Central memory CD8-positive, alpha-beta T cell (primary cell): ENCODE results near the gene CDK19.

Source experiments
- ATAC-seq: fragments of 150-1000 bp; cut with Tn5 transposase; replicated peaks from 2 replicates; pipeline ENCODE4 v1.10.0; 2022; ENCODE audit warnings: mild to moderate bottlenecking, moderate FRiP score, moderate number of reproducible peaks; ENCODE audit not compliant: poor library complexity, severe bottlenecking; ENCODE audit errors: extremely low read depth
- DNase-seq, 2 donors: peaks; one replicate each; pipeline ENCODE4 v3.0.0; 2021; ENCODE audit warnings: low spot score in 2 of 2
- H3K27ac Mint-ChIP-seq: one replicate; pipeline ENCODE4 v1.8.0; 2022; ENCODE audit warnings: low read depth, mild to moderate bottlenecking, moderate library complexity, mixed read lengths
- H3K27me3 Mint-ChIP-seq: one replicate; pipeline ENCODE4 v1.8.0; 2022; ENCODE audit warnings: mixed read lengths
- H3K36me3 Mint-ChIP-seq: one replicate; pipeline ENCODE4 v1.8.0; 2022; ENCODE audit warnings: mild to moderate bottlenecking, moderate library complexity, mixed read lengths; ENCODE audit not compliant: insufficient read depth
- H3K4me1 Mint-ChIP-seq: one replicate; pipeline ENCODE4 v1.8.0; 2022; ENCODE audit warnings: mixed read lengths
- H3K4me3 Mint-ChIP-seq: one replicate; pipeline ENCODE4 v1.8.0; 2022; ENCODE audit warnings: mild to moderate bottlenecking, moderate library complexity, mixed read lengths
- H3K9me3 Mint-ChIP-seq: one replicate; pipeline ENCODE4 v1.8.0; 2022; ENCODE audit warnings: mixed read lengths

Gene CDK19

DNA sequence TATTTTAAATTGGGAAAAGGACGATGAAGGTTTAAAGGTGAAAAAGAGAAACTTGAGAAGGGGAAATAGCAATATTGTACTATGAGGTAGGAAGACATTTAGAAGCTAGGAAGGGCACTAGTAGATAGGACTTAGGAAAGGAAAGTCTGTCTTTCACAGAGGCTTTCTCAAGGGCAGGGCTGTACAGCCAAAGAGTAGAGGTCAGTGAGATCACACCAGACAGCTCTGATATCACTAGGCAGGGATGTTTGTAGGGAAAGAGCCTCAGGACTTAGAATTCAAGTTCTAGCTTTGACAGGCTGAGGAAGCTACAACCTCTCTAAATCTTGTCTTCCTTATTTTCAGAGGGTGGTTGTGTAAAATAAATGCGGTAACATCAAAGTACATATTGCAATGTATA, 178.5 kb downstream of the CDK19 start:
- Mint-ChIP-seq H3K36me3 (no peaks in the 10 kb centered on the region), H3K27me3 (no peaks in the 10 kb centered on the region), H3K4me1 (no peaks in the 10 kb centered on the region), H3K27ac (no peak overlapping the region), H3K9me3 (no peaks in the 10 kb centered on the region), H3K4me3 (no peak overlapping the region)
- DNase-seq = no peak
- ATAC-seq = no peak

GRCh38 chr6:110635096-110635495, 180.2 kb downstream of the CDK19 start:
- H3K27me3 Mint-ChIP-seq = no peaks in the 10 kb centered on the region
- no peak overlapping the region for H3K4me3 Mint-ChIP-seq
- no peaks in the 10 kb centered on the region for H3K9me3 Mint-ChIP-seq
- DNase-seq (no peak), ATAC-seq (no peak)
- H3K27ac Mint-ChIP-seq = no peak overlapping the region
- no peaks in the 10 kb centered on the region for H3K4me1 Mint-ChIP-seq
- H3K36me3 Mint-ChIP-seq = no peaks in the 10 kb centered on the region

GRCh38 chr6:110633731-110634213, 181.5 kb downstream of the CDK19 start:
- no peak for ATAC-seq
- Mint-ChIP-seq H3K4me1 (peaks cover 4% of the 10 kb centered on the region), H3K9me3 (no peaks in the 10 kb centered on the region), H3K36me3 (no peaks in the 10 kb centered on the region), H3K27me3 (no peaks in the 10 kb centered on the region), H3K4me3 (no peak overlapping the region), H3K27ac (no peak overlapping the region)
- DNase-seq = no peak

GRCh38 chr6:110629153-110629552, 186.1 kb downstream of the CDK19 start:
- ATAC-seq (no peak), DNase-seq (no peak)
- H3K36me3 Mint-ChIP-seq = peaks cover 3% of the 10 kb centered on the region
- H3K9me3 Mint-ChIP-seq = no peaks in the 10 kb centered on the region
- no peak overlapping the region for H3K4me3 Mint-ChIP-seq
- no peak overlapping the region for H3K27ac Mint-ChIP-seq
- H3K27me3 Mint-ChIP-seq = no peaks in the 10 kb centered on the region
- peaks cover 6% of the 10 kb centered on the region for H3K4me1 Mint-ChIP-seq

DNA sequence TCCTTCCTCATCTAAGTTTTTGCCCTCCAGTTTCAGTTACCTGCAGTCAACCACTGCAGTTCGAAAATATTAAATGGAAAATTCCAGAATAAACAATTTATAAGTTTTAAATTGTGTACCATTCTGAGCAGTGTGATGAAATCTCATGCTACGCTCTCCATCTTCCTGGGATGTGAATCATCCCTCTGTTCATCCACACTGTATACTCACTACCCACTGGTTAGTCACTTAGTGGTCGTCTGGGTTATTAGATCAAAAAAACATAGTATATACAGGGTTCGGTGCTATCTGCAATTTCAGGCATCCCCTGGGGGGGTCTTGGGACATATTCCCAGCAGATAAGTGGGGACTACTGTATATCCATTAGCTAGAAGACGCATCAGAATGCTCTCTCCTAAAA, 186.9 kb downstream of the CDK19 start:
- Mint-ChIP-seq H3K27me3 (no peaks in the 10 kb centered on the region), H3K9me3 (no peaks in the 10 kb centered on the region), H3K4me3 (no peak overlapping the region), H3K36me3 (peaks cover 4% of the 10 kb centered on the region), H3K27ac (no peak overlapping the region), H3K4me1 (peaks cover 6% of the 10 kb centered on the region)
- ATAC-seq (no peak), DNase-seq (no peak)

DNA sequence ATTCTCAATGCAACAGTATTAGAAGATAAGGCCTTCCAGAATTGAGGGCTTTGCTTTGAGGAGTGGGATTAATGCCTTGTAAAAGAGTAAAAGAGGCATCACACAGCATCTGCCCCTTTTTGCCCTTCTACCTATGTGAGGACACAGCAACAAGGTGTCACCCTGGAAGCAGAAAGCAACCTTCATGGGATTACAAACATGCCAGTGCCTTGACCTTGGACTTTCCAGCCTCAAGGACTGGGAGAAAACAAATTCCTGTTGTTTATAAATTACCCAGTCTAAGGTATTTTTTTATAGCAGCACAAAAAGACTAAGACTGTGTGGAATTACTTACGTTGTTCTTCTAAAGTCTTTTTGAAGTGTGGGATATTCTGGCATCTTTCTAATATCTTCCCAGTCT, 188.8 kb downstream of the CDK19 start:
- H3K4me1 Mint-ChIP-seq = peaks cover 6% of the 10 kb centered on the region
- ATAC-seq = no peak
- peaks cover 15% of the 10 kb centered on the region for H3K36me3 Mint-ChIP-seq
- no peak for DNase-seq
- no peaks in the 10 kb centered on the region for H3K9me3 Mint-ChIP-seq
- no peak overlapping the region for H3K4me3 Mint-ChIP-seq
- no peaks in the 10 kb centered on the region for H3K27me3 Mint-ChIP-seq
- H3K27ac Mint-ChIP-seq = no peak overlapping the region

DNA sequence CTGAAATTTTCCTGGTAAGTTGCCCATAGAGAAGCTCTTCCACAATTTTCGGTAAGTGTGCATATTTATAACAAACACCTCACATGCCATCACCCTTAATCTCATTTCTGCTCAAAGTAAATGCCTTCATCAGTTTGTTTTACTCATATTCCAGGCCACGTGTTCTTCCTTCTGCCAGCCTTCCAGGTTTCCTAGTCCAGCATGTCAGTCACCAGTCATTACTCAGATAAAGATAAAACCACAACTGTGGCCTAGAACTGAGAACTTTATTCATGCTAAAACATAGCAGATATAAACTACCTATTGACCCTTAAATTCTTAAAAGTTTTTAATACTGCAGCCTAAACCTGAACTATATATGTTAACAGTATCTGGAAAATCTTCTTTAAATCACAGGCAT, 189.4 kb downstream of the CDK19 start:
- Mint-ChIP-seq H3K4me1 (peaks cover 6% of the 10 kb centered on the region), H3K27ac (no peak overlapping the region), H3K9me3 (no peaks in the 10 kb centered on the region), H3K4me3 (no peak overlapping the region), H3K27me3 (no peaks in the 10 kb centered on the region), H3K36me3 (peaks cover 18% of the 10 kb centered on the region)
- ATAC-seq (no peak), DNase-seq (no peak)

DNA sequence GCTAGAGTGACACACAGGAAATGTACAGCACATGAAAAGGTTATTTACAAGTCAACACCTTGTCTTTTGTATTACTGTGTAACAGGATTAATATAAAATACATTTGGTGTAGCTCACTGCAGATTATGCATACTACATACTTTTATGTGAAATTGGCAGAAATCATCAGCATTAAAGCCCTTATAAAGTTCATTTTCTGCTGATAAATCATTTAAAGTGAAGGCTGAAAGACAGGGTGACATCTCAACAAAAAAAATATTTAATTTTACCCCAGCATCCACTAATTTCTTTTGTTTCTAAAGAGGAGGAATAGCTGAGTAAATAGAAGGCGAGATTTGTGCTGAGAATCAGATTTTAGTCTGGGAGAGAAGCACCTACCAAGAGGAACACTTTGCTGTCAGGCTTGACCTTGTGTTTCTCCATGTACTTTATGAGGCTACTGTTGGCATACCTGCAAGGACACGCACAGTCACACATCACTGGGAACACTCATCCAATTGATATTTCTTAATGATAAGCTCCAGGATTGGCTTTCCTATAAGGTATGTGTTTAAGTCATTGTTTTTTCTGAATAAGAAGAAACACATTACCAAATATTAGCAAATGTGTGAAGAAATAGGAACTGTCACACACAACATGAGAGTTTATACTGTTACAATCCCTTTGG, 192.2 kb downstream of the CDK19 start:
- ATAC-seq = no peak
- H3K9me3 Mint-ChIP-seq = no peaks in the 10 kb centered on the region
- peaks cover 22% of the 10 kb centered on the region for H3K36me3 Mint-ChIP-seq
- H3K27me3 Mint-ChIP-seq = no peaks in the 10 kb centered on the region
- DNase-seq = no peak
- H3K4me1 Mint-ChIP-seq = no peaks in the 10 kb centered on the region
- H3K4me3 Mint-ChIP-seq = no peak overlapping the region
- H3K27ac Mint-ChIP-seq = no peak overlapping the region

DNA sequence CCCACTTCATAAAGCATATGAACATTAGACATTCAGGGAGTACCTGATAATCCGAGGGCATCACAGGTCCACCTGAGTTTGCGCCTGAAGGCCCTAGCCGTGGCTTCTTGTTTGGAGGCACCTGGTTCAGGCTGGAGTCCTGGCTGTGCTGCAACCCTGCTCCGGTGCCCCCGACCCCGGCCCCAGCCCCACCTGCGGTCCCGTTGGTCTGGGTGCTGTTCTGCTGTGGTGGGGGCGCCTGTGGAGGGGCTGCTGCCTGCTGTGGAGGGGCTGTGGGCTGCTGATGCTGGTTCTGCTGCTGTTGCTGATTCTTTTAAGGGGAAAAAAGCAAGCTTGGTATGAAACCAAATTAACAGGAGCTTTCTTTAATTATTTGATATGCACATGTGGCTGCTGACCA, 194.2 kb downstream of the CDK19 start:
- no peaks in the 10 kb centered on the region for H3K27me3 Mint-ChIP-seq
- H3K36me3 Mint-ChIP-seq = peaks cover 22% of the 10 kb centered on the region
- no peak overlapping the region for H3K27ac Mint-ChIP-seq
- H3K4me3 Mint-ChIP-seq = no peak overlapping the region
- no peaks in the 10 kb centered on the region for H3K4me1 Mint-ChIP-seq
- DNase-seq (no peak), ATAC-seq (no peak)
- H3K9me3 Mint-ChIP-seq = no peaks in the 10 kb centered on the region

- ATAC-seq = no peak
- peaks cover 19% of the 10 kb centered on the region for H3K36me3 Mint-ChIP-seq
- H3K9me3 Mint-ChIP-seq = no peaks in the 10 kb centered on the region
These were observed 195.2 kb downstream of the CDK19 start for GRCh38 chr6:110620065-110620464.

DNA sequence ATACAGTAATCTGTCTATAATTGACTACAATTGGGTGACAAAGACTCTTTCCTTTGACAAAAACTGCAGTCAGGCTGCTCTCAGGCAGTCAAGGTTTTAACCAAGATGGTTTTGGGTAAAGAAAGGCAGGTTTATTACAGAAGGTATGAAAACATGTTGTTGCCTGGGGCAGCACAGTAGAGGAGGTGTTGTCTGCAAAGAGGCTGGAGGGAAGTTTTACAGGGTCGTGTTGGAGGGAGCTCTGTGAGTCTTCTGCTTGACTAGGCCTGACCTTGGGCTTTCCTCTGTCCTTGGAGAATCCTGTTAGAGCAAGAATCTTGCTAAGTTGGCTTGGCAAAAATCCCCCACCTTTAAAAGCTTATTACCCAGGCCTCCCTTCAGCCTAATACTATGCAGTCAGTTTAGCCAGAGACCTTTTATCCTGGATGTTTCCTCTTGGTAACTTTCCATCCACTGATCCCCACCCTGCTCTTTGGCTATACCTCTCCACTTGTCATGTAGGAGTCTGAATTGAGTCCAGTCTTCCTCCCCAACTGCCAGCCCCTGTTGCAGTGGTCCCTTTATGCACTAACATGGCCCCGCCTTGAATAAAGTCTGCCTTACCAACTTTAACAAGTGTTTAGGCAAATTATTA, 195.9 kb downstream of the CDK19 start:
- H3K36me3 Mint-ChIP-seq = peaks cover 19% of the 10 kb centered on the region
- DNase-seq (no peak), ATAC-seq (no peak)
- H3K27me3 Mint-ChIP-seq = no peaks in the 10 kb centered on the region
- no peak overlapping the region for H3K27ac Mint-ChIP-seq
- H3K4me1 Mint-ChIP-seq = no peaks in the 10 kb centered on the region
- no peaks in the 10 kb centered on the region for H3K9me3 Mint-ChIP-seq
- no peak overlapping the region for H3K4me3 Mint-ChIP-seq

More at GRCh38 chr6:110620065-110620464, 195.2 kb downstream of the CDK19 start:
- H3K27ac Mint-ChIP-seq = peak overlapping the region; percentile 17
- no peaks in the 10 kb centered on the region for H3K4me1 Mint-ChIP-seq
- no peaks in the 10 kb centered on the region for H3K27me3 Mint-ChIP-seq
- no peak overlapping the region for H3K4me3 Mint-ChIP-seq
- DNase-seq = no peak

- H3K27me3 Mint-ChIP-seq = no peaks in the 10 kb centered on the region
- no peaks in the 10 kb centered on the region for H3K9me3 Mint-ChIP-seq
- H3K36me3 Mint-ChIP-seq = peaks cover 18% of the 10 kb centered on the region
- H3K4me1 Mint-ChIP-seq = no peaks in the 10 kb centered on the region
- DNase-seq (no peak), ATAC-seq (no peak)
- no peak overlapping the region for H3K27ac Mint-ChIP-seq
- H3K4me3 Mint-ChIP-seq = no peak overlapping the region
These were observed 196.5 kb downstream of the CDK19 start for GRCh38 chr6:110618591-110619267.

DNA sequence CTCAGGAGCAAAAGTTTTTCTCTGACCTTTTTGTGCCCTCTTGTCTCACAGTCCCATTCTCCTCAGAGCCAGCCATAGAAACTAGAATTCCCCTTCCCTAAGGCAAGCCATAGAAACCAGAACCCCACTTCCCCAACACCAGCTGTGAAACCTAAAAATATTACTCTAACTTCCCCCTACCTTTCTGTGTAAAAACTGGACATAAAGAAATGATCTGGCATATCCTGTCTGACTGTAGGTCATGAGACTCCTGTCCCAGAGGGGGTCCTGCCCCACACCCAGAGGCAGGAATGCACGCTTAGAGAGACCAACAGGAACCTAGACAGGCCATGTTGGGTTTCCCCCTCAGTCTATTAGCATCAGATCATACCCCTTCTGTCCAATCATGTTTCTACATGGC, 198.2 kb downstream of the CDK19 start:
- Mint-ChIP-seq H3K27ac (no peak overlapping the region), H3K4me3 (no peak overlapping the region), H3K36me3 (peaks cover 13% of the 10 kb centered on the region), H3K27me3 (no peaks in the 10 kb centered on the region), H3K4me1 (no peaks in the 10 kb centered on the region), H3K9me3 (no peaks in the 10 kb centered on the region)
- DNase-seq = no peak
- no peak for ATAC-seq
